HepG2 (cell line): ENCODE results near the gene CKM. TPM values are rescaled to one million over a fixed set of nuclear protein-coding genes. Genes with fewer than 3 reads are reported as not detected.

Experiments
- ATAC-seq: fragments of 200-7000 bp; cut with Tn5 transposase; 3 replicates; pipeline ENCODE4 v1.9.1; 2020; ENCODE audit warnings: mild to moderate bottlenecking, moderate library complexity
- BruUV-seq: library from RNA; stranded (reverse); fragments of 400-500 nt; replicated peaks from 2 replicates; lab custom pipeline; 2021; lab: Mats Ljungman, UMichigan
- CTCF ChIA-PET: fragments of 300-600 bp; formaldehyde crosslinking; extraction: SDS; loops from one replicate; lab custom pipeline; 2021; ENCODE audit warnings: low total read pairs, inconsistent platforms, low intra/inter-chr PET ratio; lab: Yijun Ruan, JAX
- POLR2A ChIA-PET: fragments of 350-600 bp; sonication (Branson Sonifier 250); formaldehyde crosslinking; loops from one replicate; lab custom pipeline; 2020; ENCODE audit warnings: antibody characterized with exemption, inconsistent platforms; lab: Yijun Ruan, JAX
- DNase-seq: peaks from one replicate; pipeline ENCODE4 v3.0.0-alpha.2; 2015; ENCODE audit warnings: low spot score
- FAIRE-seq: peaks from 3 replicates; lab custom pipeline; 2011; peaks lifted over from hg19 to GRCh38; lab: Jason Lieb, UNC
- H2AFZ ChIP-seq: one replicate; pipeline ENCODE4 v1.6.1; 2011; ENCODE audit warnings: low read length, inconsistent platforms
- H3K27ac ChIP-seq: fragments of 300-600 bp; 3 replicates; pipeline ENCODE4 v1.8.0; 2011; ENCODE audit warnings: mixed run types, mild to moderate bottlenecking, mixed read lengths, low read length, inconsistent platforms; ENCODE audit not compliant: insufficient read depth; ENCODE audit errors: extremely low read length
- H3K27me3 ChIP-seq, 2 experiments: fragments of 200-600 bp in 1 of 2; 2 replicates in 1 of 2; 3 replicates in 1 of 2; pipeline versions ENCODE4 v1.6.0 to v1.8.0; 2011; ENCODE audit warnings: low read length in 2 of 2, mild to moderate bottlenecking in 2 of 2, moderate library complexity in 2 of 2, inconsistent platforms in 1 of 2; ENCODE audit not compliant: insufficient read depth in 2 of 2, control insufficient read depth in 1 of 2
- H3K36me3 ChIP-seq, 2 experiments: fragments of 200-600 bp in 1 of 2; replicated peaks in 1 of 2; 2 replicates in 1 of 2; 3 replicates in 1 of 2; pipeline versions ENCODE4 v1.5.1 to v1.8.0; 2011; ENCODE audit warnings: low read length in 2 of 2, inconsistent platforms in 1 of 2; ENCODE audit not compliant: insufficient read depth in 2 of 2, control insufficient read depth in 1 of 2
- H3K4me1 ChIP-seq: 2 replicates; pipeline ENCODE4 v1.5.1; 2012; ENCODE audit warnings: low read length, inconsistent platforms; ENCODE audit not compliant: insufficient read depth
- H3K4me2 ChIP-seq: 2 replicates; pipeline ENCODE4 v1.6.0; 2011; ENCODE audit warnings: low read depth, low read length, inconsistent platforms
- H3K4me3 ChIP-seq, 3 experiments: fragments of 200-600 bp in 1 of 3; sonication (generic), shearing (Covaris generic) in 1 of 3; replicated peaks in 1 of 3; 2 replicates each; pipeline ENCODE4 v1.5.1; 2011 to 2016; ENCODE audit warnings: low read length in 3 of 3, inconsistent platforms in 2 of 3, low read depth in 2 of 3, mild to moderate bottlenecking in 2 of 3, control low read depth in 1 of 3, mixed read lengths in 1 of 3; ENCODE audit not compliant: insufficient read depth in 1 of 3
- H3K79me2 ChIP-seq: one replicate; pipeline ENCODE4 v1.6.1; 2011; ENCODE audit warnings: low read length, inconsistent platforms; ENCODE audit not compliant: insufficient read depth
- H3K9ac ChIP-seq: 2 replicates; pipeline ENCODE4 v1.6.0; 2011; ENCODE audit warnings: mild to moderate bottlenecking, low read depth, low read length, inconsistent platforms; ENCODE audit not compliant: insufficient read depth
- H3K9me3 ChIP-seq: 2 replicates; pipeline ENCODE4 v1.5.1; 2012; ENCODE audit warnings: mild to moderate bottlenecking, low read length
- H4K20me1 ChIP-seq: 2 replicates; pipeline ENCODE4 v1.6.0; 2011; ENCODE audit warnings: inconsistent platforms, mild to moderate bottlenecking, low read length, moderate library complexity; ENCODE audit not compliant: insufficient read depth
- CCDC6 ChIP-seq: sonication (generic); formaldehyde crosslinking; IDR thresholded peaks from 2 replicates; pipeline ENCODE4 v1.8.1; 2022; ENCODE audit warnings: mild to moderate bottlenecking, missing genetic modification reagents, moderate library complexity
- CREM ChIP-seq, 2 experiments: sonication (generic) in 1 of 2; formaldehyde crosslinking in 1 of 2; IDR thresholded peaks; 2 replicates each; pipeline versions ENCODE4 v1.4.0 to v1.6.1; 2016 to 2020; ENCODE audit warnings: antibody characterized with exemption in 1 of 2, mild to moderate bottlenecking in 1 of 2, missing genetic modification reagents in 1 of 2
- DBP ChIP-seq: sonication (generic); formaldehyde crosslinking; IDR thresholded peaks from 2 replicates; pipeline ENCODE4 v1.4.0; 2020; ENCODE audit warnings: missing genetic modification reagents; ENCODE audit errors: not compliant biosample characterization
- IRF1 ChIP-seq: sonication (generic); formaldehyde crosslinking; IDR thresholded peaks from 2 replicates; pipeline ENCODE4 v1.4.0; 2020; ENCODE audit warnings: low read depth, mild to moderate bottlenecking, missing genetic modification reagents
- KDM2A ChIP-seq: sonication (generic); formaldehyde crosslinking; IDR thresholded peaks from 2 replicates; pipeline ENCODE4 v1.4.0; 2020; ENCODE audit warnings: low read depth, missing genetic modification reagents, borderline replicate concordance
- KDM4B ChIP-seq: sonication (generic); formaldehyde crosslinking; IDR thresholded peaks from 2 replicates; pipeline ENCODE4 v1.4.0; 2020; ENCODE audit warnings: missing genetic modification reagents
- RFX3 ChIP-seq: IDR thresholded peaks from 2 replicates; pipeline ENCODE4 v1.6.1; 2016; ENCODE audit warnings: missing biosample characterization, missing genetic modification reagents
- SNAI1 ChIP-seq: sonication (generic); formaldehyde crosslinking; IDR thresholded peaks from 2 replicates; pipeline ENCODE4 v1.5.0; 2020; ENCODE audit warnings: mild to moderate bottlenecking, missing genetic modification reagents, borderline replicate concordance
- SRSF1 ChIP-seq: fragments of 200-400 bp; formaldehyde crosslinking; optimal IDR thresholded peaks from 2 replicates; pipeline ENCODE3; 2017; ENCODE audit warnings: mild to moderate bottlenecking, low read depth, low read length, moderate library complexity
- YY1 ChIP-seq: IDR thresholded peaks from 2 replicates; pipeline ENCODE4 v1.6.1; 2011; ENCODE audit warnings: low read length, low read depth, moderate library complexity, mild to moderate bottlenecking; ENCODE audit not compliant: insufficient read depth, insufficient replicate concordance
- ZNF543 ChIP-seq: sonication (generic); formaldehyde crosslinking; IDR thresholded peaks from 2 replicates; pipeline ENCODE4 v1.4.0; 2020; ENCODE audit warnings: mild to moderate bottlenecking, missing genetic modification reagents
- ZNF879 ChIP-seq: sonication (generic); formaldehyde crosslinking; IDR thresholded peaks from 2 replicates; pipeline ENCODE4 v1.8.1; 2023; ENCODE audit warnings: missing genetic modification reagents
- WGBS: methylation state at CpG from one replicate; pipeline ENCODE4 v1.1.6; 2017; ENCODE audit warnings: low lambda C conversion rate; 5-methylcytosine and 5-hydroxymethylcytosine counted together
- in situ Hi-C: cut with HindIII; loops from 2 replicates; pipeline ENCODE4 v1.10.0; 2017; ENCODE audit warnings: low pct_unique_long_range_greater_than_20kb; ENCODE audit not compliant: extremely low pct_ligation_motif_present
- intact Hi-C: fragments of 100-400 bp; cut with micrococcal nuclease; formaldehyde crosslinking; loops from one replicate; pipeline ENCODE4 v1.10.0; 2022; ENCODE audit not compliant: unreplicated experiment
- polyA plus RNA-seq, 8 experiments: library from polyadenylated mRNA; depleted of rRNA in 3 of 8; stranded (reverse) in 7 of 8; unstranded in 1 of 8; fragments of >200 nt; fragmentation: Illumina TruSeq in 4 of 8; extraction: Trizol in 4 of 8; gene quantifications; 2 replicates each; pipeline versions ENCODE4 v1.2.1 to v1.2.3, GENCODE V29; 2011 to 2016; ENCODE audit warnings: low read depth in 4 of 8, missing spikeins in 1 of 8, mixed read lengths in 1 of 8; ENCODE audit not compliant: insufficient read depth in 1 of 8
- total RNA-seq, 5 experiments: library from RNA; depleted of rRNA; stranded (reverse); fragments of >200 nt; fragmentation: Illumina TruSeq; extraction: Trizol; gene quantifications; 2 replicates each; pipeline ENCODE4 v1.2.3, GENCODE V29; 2016; ENCODE audit warnings: low read depth in 1 of 5
- TF ChIP-seq, protein P1 (sequence below): sonication (generic); formaldehyde crosslinking; IDR thresholded peaks from 2 replicates; pipeline ENCODE4 v1.5.0; 2020; ENCODE audit warnings: mild to moderate bottlenecking, missing genetic modification reagents
- TF ChIP-seq, protein P2 (sequence below): sonication (generic); formaldehyde crosslinking; conservative IDR thresholded peaks from 2 replicates; pipeline ENCODE4 v1.8.0; 2022; ENCODE audit warnings: mild to moderate bottlenecking, moderate library complexity, missing genetic modification reagents

CKM gene
- total and polyA plus RNA-seq, 2 of the 13 experiments (the other 11 are each of a cell fraction or from before 2014, with no cell fraction given), result 0.54 to 0.80 TPM

DNA sequence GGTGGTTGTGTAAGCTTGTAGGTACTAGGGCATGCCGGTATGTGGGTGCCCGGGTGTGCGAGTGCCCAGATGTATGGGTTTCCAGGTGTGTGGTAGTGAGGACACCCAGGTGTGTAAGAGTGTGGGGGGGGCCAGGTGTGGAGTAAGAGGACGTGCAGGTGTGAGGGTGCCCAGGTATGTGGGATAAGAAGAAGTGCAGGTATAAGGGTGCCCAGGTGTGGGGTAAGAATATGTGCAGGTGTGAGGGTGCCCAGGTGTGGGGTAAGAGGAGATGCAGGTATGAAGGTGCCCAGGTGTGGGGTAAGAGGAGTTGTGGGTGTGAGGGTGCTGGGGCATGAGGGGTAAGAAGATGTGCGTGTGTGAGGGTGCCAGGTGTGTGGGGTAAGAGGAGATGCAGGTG is 57.3 kb downstream of the CKM start:
- ChIA-PET POLR2A (no interaction called here), CTCF (no interaction called here)
- Histone ChIP-seq H3K36me3 (peaks cover 5 to 14% of the 10 kb centered on the region in 2 experiments; a peak in 4 of 5 replicates), H3K9ac (no peak overlapping the region), H3K4me3 (no peak overlapping the region), H3K9me3 (no peaks in the 10 kb centered on the region), H3K4me1 (peaks cover 18% of the 10 kb centered on the region), H3K27me3 (no peaks in the 10 kb centered on the region), H4K20me1 (no peaks in the 10 kb centered on the region), H3K4me2 (no peak overlapping the region), H3K27ac (no peak overlapping the region), H3K79me2 (no peaks in the 10 kb centered on the region), H2AFZ (no peak overlapping the region)
- no TSS peak for BruUV-seq
- ATAC-seq, result no peak; the same call in 2 of the 3 replicates
- TF ChIP-seq SRSF1, result no peak
- no peak for TF ChIP-seq CCDC6 (CRISPR knock-in tag)
- TF ChIP-seq YY1, result no peak
- TF ChIP-seq, protein P1, sequence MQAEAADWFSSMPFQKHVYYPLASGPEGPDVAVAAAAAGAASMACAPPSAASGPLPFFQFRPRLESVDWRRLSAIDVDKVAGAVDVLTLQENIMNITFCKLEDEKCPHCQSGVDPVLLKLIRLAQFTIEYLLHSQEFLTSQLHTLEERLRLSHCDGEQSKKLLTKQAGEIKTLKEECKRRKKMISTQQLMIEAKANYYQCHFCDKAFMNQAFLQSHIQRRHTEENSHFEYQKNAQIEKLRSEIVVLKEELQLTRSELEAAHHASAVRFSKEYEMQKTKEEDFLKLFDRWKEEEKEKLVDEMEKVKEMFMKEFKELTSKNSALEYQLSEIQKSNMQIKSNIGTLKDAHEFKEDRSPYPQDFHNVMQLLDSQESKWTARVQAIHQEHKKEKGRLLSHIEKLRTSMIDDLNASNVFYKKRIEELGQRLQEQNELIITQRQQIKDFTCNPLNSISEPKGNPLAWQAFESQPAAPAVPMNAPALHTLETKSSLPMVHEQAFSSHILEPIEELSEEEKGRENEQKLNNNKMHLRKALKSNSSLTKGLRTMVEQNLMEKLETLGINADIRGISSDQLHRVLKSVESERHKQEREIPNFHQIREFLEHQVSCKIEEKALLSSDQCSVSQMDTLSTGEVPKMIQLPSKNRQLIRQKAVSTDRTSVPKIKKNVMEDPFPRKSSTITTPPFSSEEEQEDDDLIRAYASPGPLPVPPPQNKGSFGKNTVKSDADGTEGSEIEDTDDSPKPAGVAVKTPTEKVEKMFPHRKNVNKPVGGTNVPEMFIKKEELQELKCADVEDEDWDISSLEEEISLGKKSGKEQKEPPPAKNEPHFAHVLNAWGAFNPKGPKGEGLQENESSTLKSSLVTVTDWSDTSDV (CRISPR knock-in tag), result no peak
- TF ChIP-seq, protein P2, sequence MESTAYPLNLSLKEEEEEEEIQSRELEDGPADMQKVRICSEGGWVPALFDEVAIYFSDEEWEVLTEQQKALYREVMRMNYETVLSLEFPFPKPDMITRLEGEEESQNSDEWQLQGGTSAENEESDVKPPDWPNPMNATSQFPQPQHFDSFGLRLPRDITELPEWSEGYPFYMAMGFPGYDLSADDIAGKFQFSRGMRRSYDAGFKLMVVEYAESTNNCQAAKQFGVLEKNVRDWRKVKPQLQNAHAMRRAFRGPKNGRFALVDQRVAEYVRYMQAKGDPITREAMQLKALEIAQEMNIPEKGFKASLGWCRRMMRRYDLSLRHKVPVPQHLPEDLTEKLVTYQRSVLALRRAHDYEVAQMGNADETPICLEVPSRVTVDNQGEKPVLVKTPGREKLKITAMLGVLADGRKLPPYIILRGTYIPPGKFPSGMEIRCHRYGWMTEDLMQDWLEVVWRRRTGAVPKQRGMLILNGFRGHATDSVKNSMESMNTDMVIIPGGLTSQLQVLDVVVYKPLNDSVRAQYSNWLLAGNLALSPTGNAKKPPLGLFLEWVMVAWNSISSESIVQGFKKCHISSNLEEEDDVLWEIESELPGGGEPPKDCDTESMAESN, result no peak
- TF ChIP-seq KDM2A (CRISPR knock-in tag), result no peak
- no peak for TF ChIP-seq KDM4B (CRISPR knock-in tag)
- no peak for TF ChIP-seq CREM (IDR thresholded peaks at IDR 0.05)
- no peak for TF ChIP-seq CREM (CRISPR knock-in tag; IDR thresholded peaks at IDR 0.05)
- no peak for TF ChIP-seq RFX3 (CRISPR knock-in tag)
- TF ChIP-seq SNAI1 (CRISPR knock-in tag), result no peak
- no peak for TF ChIP-seq DBP (CRISPR knock-in tag)
- no peak for TF ChIP-seq ZNF543 (CRISPR knock-in tag)
- TF ChIP-seq IRF1 (CRISPR knock-in tag), result no peak
- no peak for TF ChIP-seq ZNF879 (CRISPR knock-in tag)
- in situ Hi-C loops (no loop called here), intact Hi-C loops (no loop called here)
- FAIRE-seq, result no peak
- DNase-seq, result no peak
- WGBS, result 100% methylated on average over 5 of the region's 5 CpGs
